Measurements from ENCODE around the gene CPEB3. TPM values are rescaled to one million over a fixed set of nuclear protein-coding genes. Genes with fewer than 3 reads are reported as not detected.
"Not testable (repeated sequence)": the region's sequence is repeated elsewhere in the genome, so short reads cannot be mapped to it uniquely, and the experiment has no call there.

Gene CPEB3
- 1 to 10 TPM; 1.0 to 2.8 (median 2.4) TPM for polyA plus RNA-seq (ENCODE audit: low read depth in 6 of 6)

- H3K27me3 Mint-ChIP-seq: no peaks in the 10 kb centered on the region
- H3K4me1 Mint-ChIP-seq: peaks cover 14 to 39% (median 33%) of the 10 kb centered on the region in 3 donors
- ATAC-seq (ENCODE audit: low read depth in 2 of 2): peak; percentile 95 to 96
- H3K9me3 Mint-ChIP-seq: no peaks in the 10 kb centered on the region
- peak; percentile 91 for DNase-seq
- H3K36me3 Mint-ChIP-seq: no peaks in the 10 kb centered on the region
- H3K27ac Mint-ChIP-seq: peak within 1 kb of the TSS; percentile 82 to 96 (median 94)
- peak within 1 kb of the TSS; percentile 90 to 100 (median 98) for H3K4me3 Mint-ChIP-seq
Observed at GRCh38 chr10:92290837-92291615, at the start of gene CPEB3, which contains the start of gene MARCHF5. Gene CPEB3 (minus strand): TSS chr10:92291078. CDS start chr10:92240350, 50,728 bp downstream. Gene MARCHF5 (plus strand): TSS chr10:92291167. CDS start chr10:92291495, 328 bp downstream.

GRCh38 chr10:92329927-92330326 is 39.0 kb upstream of the CPEB3 start:
- peaks cover 2 to 22% (median 18%) of the 10 kb centered on the region in 3 donors for H3K4me1 Mint-ChIP-seq
- DNase-seq; H3K27me3 Mint-ChIP-seq; H3K4me3 Mint-ChIP-seq; H3K9me3 Mint-ChIP-seq; H3K36me3 Mint-ChIP-seq; ATAC-seq (ENCODE audit: low read depth in 2 of 2): not testable (repeated sequence)
- peak overlapping the region in 1 of 6 donors; percentile 22 for H3K27ac Mint-ChIP-seq

- peaks cover 0 to 5% of the 10 kb centered on the region in 2 donors for H3K36me3 Mint-ChIP-seq
- H3K27ac Mint-ChIP-seq: no peak overlapping the region
- DNase-seq (no peak), ATAC-seq (ENCODE audit: low read depth in 2 of 2) (no peak)
- H3K4me1 Mint-ChIP-seq: peaks cover 2 to 22% (median 18%) of the 10 kb centered on the region in 3 donors
- no peak overlapping the region for H3K4me3 Mint-ChIP-seq
- H3K27me3 Mint-ChIP-seq: no peaks in the 10 kb centered on the region
- H3K9me3 Mint-ChIP-seq: no peaks in the 10 kb centered on the region
Observed at GRCh38 chr10:92328993-92329392, 38.1 kb upstream of the CPEB3 start.

- H3K27me3 Mint-ChIP-seq: no peaks in the 10 kb centered on the region
- peaks cover 6 to 32% (median 23%) of the 10 kb centered on the region in 3 donors for H3K4me1 Mint-ChIP-seq
- DNase-seq: no peak
- H3K36me3 Mint-ChIP-seq: peaks cover 2 to 15% of the 10 kb centered on the region in 2 donors
- peak overlapping the region in 3 of 6 donors; percentile 47 to 74 (median 54) for H3K27ac Mint-ChIP-seq
- H3K4me3 Mint-ChIP-seq: no peak overlapping the region
- H3K9me3 Mint-ChIP-seq: no peaks in the 10 kb centered on the region
- no peak for ATAC-seq (ENCODE audit: low read depth in 2 of 2)
Observed at GRCh38 chr10:92327445-92328433, 36.9 kb upstream of the CPEB3 start.

- Mint-ChIP-seq H3K4me1 (peaks cover 11 to 20% (median 18%) of the 10 kb centered on the region in 3 donors), H3K9me3 (no peaks in the 10 kb centered on the region), H3K4me3 (peak overlapping the region in 1 of 8 donors; percentile 7), H3K27me3 (no peaks in the 10 kb centered on the region), H3K27ac (peak overlapping the region in 1 of 6 donors; percentile 46), H3K36me3 (peaks cover 11 to 22% of the 10 kb centered on the region in 2 donors)
- ATAC-seq (ENCODE audit: low read depth in 2 of 2) (no peak), DNase-seq (no peak)
Observed at GRCh38 chr10:92323079-92323478, 32.2 kb upstream of the CPEB3 start.

- Mint-ChIP-seq H3K9me3 (no peaks in the 10 kb centered on the region), H3K4me3 (no peak overlapping the region), H3K27me3 (no peaks in the 10 kb centered on the region), H3K36me3 (peaks cover 8 to 17% of the 10 kb centered on the region in 2 donors), H3K27ac (peak overlapping the region in 4 of 6 donors; percentile 20 to 56 (median 36)), H3K4me1 (peaks cover 6 to 8% (median 7%) of the 10 kb centered on the region in 3 donors)
- ATAC-seq (ENCODE audit: low read depth in 2 of 2): no peak
- no peak for DNase-seq
Observed at GRCh38 chr10:92316610-92317009, 25.7 kb upstream of the CPEB3 start.

- H3K36me3 Mint-ChIP-seq: peaks cover 15 to 18% of the 10 kb centered on the region in 2 donors
- no peaks in the 10 kb centered on the region for H3K9me3 Mint-ChIP-seq
- no peaks in the 10 kb centered on the region for H3K27me3 Mint-ChIP-seq
- peaks cover 5 to 21% (median 11%) of the 10 kb centered on the region in 3 donors for H3K4me1 Mint-ChIP-seq
- no peak for DNase-seq
- H3K27ac Mint-ChIP-seq: peak overlapping the region in 1 of 6 donors; percentile 47
- H3K4me3 Mint-ChIP-seq: no peak overlapping the region
- ATAC-seq (ENCODE audit: low read depth in 2 of 2): no peak
Observed at GRCh38 chr10:92313750-92314149, 22.9 kb upstream of the CPEB3 start.

- no peaks in the 10 kb centered on the region for H3K27me3 Mint-ChIP-seq
- ATAC-seq (ENCODE audit: low read depth in 2 of 2) (no peak), DNase-seq (no peak)
- H3K4me1 Mint-ChIP-seq: peaks cover 14 to 37% (median 27%) of the 10 kb centered on the region in 3 donors
- no peak overlapping the region for H3K4me3 Mint-ChIP-seq
- peaks cover 15 to 18% of the 10 kb centered on the region in 2 donors for H3K36me3 Mint-ChIP-seq
- H3K27ac Mint-ChIP-seq: no peak overlapping the region
- H3K9me3 Mint-ChIP-seq: no peaks in the 10 kb centered on the region
Observed at GRCh38 chr10:92309272-92309671, 18.4 kb upstream of the CPEB3 start.

- ATAC-seq (ENCODE audit: low read depth in 2 of 2) (no peak), DNase-seq (no peak)
- Mint-ChIP-seq H3K4me3 (peak overlapping the region in 2 of 8 donors; percentile 4 to 48), H3K36me3 (no peaks in the 10 kb centered on the region), H3K9me3 (no peaks in the 10 kb centered on the region), H3K27me3 (no peaks in the 10 kb centered on the region), H3K27ac (peak overlapping the region in 2 of 6 donors; percentile 38 to 97), H3K4me1 (peaks cover 22 to 46% (median 39%) of the 10 kb centered on the region in 3 donors)
Observed at GRCh38 chr10:92305133-92306072, 14.5 kb upstream of the CPEB3 start.

- Mint-ChIP-seq H3K4me3 (no peak overlapping the region), H3K36me3 (peaks cover 0 to 5% of the 10 kb centered on the region in 2 donors), H3K27ac (peak overlapping the region in 1 of 6 donors; percentile 67), H3K9me3 (no peaks in the 10 kb centered on the region), H3K4me1 (peaks cover 26 to 48% (median 45%) of the 10 kb centered on the region in 3 donors), H3K27me3 (no peaks in the 10 kb centered on the region)
- ATAC-seq (ENCODE audit: low read depth in 2 of 2) (no peak), DNase-seq (no peak)
Observed at GRCh38 chr10:92304061-92304460, 13.2 kb upstream of the CPEB3 start.

GRCh38 chr10:92303096-92303495 is 12.2 kb upstream of the CPEB3 start:
- no peak overlapping the region for H3K4me3 Mint-ChIP-seq
- peaks cover 32 to 50% (median 50%) of the 10 kb centered on the region in 3 donors for H3K4me1 Mint-ChIP-seq
- no peak overlapping the region for H3K27ac Mint-ChIP-seq
- peaks cover 0 to 6% of the 10 kb centered on the region in 2 donors for H3K36me3 Mint-ChIP-seq
- no peaks in the 10 kb centered on the region for H3K27me3 Mint-ChIP-seq
- DNase-seq (no peak), ATAC-seq (ENCODE audit: low read depth in 2 of 2) (no peak)
- no peaks in the 10 kb centered on the region for H3K9me3 Mint-ChIP-seq

GRCh38 chr10:92298487-92298886 is 7.6 kb upstream of the CPEB3 start:
- no peaks in the 10 kb centered on the region for H3K27me3 Mint-ChIP-seq
- no peak for ATAC-seq (ENCODE audit: low read depth in 2 of 2)
- H3K36me3 Mint-ChIP-seq: peaks cover 0 to 11% of the 10 kb centered on the region in 2 donors
- DNase-seq: no peak
- H3K4me1 Mint-ChIP-seq: peaks cover 34 to 56% (median 47%) of the 10 kb centered on the region in 3 donors
- H3K4me3 Mint-ChIP-seq: no peak overlapping the region
- no peaks in the 10 kb centered on the region for H3K9me3 Mint-ChIP-seq
- no peak overlapping the region for H3K27ac Mint-ChIP-seq
